ENCODE measurements around the gene KCNQ4.

DNA sequence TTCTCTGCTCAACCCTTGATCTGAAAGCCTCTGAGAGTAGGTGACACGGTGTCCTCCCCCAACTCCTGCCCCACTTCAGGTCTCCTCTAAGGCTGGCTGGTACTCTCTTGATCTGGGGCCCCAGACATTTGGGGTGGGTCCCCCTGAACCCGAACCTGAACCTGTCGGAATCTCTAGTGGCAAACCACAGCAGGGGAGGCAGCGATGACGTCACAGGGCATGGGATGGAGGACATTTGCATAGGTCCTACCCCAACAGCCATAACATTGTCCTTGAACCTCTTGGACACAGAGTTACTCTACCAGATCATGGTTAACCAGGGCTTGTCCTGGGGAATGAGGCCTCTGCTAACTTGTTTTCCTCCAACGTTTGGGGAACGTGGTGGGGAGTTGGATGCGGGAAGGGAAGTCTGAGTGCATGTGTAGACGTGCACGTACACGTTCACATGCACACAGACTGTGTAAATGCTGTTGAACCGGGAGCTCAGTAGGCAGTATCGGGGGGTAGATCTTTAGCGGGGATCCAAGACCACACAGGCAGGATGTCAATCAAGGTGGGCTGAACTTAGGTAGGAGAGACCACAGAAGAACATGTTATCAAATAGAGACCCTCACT, 46.2 kb downstream of the KCNQ4 start:
- TF ChIP-seq, protein P1, sequence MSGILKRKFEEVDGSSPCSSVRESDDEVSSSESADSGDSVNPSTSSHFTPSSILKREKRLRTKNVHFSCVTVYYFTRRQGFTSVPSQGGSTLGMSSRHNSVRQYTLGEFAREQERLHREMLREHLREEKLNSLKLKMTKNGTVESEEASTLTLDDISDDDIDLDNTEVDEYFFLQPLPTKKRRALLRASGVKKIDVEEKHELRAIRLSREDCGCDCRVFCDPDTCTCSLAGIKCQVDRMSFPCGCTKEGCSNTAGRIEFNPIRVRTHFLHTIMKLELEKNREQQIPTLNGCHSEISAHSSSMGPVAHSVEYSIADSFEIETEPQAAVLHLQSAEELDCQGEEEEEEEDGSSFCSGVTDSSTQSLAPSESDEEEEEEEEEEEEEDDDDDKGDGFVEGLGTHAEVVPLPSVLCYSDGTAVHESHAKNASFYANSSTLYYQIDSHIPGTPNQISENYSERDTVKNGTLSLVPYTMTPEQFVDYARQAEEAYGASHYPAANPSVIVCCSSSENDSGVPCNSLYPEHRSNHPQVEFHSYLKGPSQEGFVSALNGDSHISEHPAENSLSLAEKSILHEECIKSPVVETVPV (CRISPR knock-in tag; IDR thresholded peaks at IDR 0.05), result no peak
- no peak for TF ChIP-seq ARNTL (CRISPR knock-in tag; IDR thresholded peaks at IDR 0.05; ENCODE audit: borderline replicate concordance, low read depth)
- TF ChIP-seq, protein P2, sequence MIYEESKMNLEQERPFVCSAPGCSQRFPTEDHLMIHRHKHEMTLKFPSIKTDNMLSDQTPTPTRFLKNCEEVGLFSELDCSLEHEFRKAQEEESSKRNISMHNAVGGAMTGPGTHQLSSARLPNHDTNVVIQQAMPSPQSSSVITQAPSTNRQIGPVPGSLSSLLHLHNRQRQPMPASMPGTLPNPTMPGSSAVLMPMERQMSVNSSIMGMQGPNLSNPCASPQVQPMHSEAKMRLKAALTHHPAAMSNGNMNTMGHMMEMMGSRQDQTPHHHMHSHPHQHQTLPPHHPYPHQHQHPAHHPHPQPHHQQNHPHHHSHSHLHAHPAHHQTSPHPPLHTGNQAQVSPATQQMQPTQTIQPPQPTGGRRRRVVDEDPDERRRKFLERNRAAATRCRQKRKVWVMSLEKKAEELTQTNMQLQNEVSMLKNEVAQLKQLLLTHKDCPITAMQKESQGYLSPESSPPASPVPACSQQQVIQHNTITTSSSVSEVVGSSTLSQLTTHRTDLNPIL (CRISPR knock-in tag; IDR thresholded peaks at IDR 0.05; ENCODE audit: low read depth), result no peak
- TF ChIP-seq, protein P3, sequence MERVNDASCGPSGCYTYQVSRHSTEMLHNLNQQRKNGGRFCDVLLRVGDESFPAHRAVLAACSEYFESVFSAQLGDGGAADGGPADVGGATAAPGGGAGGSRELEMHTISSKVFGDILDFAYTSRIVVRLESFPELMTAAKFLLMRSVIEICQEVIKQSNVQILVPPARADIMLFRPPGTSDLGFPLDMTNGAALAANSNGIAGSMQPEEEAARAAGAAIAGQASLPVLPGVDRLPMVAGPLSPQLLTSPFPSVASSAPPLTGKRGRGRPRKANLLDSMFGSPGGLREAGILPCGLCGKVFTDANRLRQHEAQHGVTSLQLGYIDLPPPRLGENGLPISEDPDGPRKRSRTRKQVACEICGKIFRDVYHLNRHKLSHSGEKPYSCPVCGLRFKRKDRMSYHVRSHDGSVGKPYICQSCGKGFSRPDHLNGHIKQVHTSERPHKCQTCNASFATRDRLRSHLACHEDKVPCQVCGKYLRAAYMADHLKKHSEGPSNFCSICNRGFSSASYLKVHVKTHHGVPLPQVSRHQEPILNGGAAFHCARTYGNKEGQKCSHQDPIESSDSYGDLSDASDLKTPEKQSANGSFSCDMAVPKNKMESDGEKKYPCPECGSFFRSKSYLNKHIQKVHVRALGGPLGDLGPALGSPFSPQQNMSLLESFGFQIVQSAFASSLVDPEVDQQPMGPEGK (CRISPR knock-in tag; IDR thresholded peaks at IDR 0.05; ENCODE audit: borderline replicate concordance), result no peak
